AG04450 (cell line): Measurements from ENCODE around the gene NCOA7. TPM values are rescaled to one million over a fixed set of nuclear protein-coding genes. Genes with fewer than 3 reads are reported as not detected.

ENCODE experiments used
- CTCF ChIA-PET: fragments of 300-600, 350-600 bp; formaldehyde crosslinking; extraction: SDS; loops from one replicate; lab custom pipeline; 2022; ENCODE audit warnings: antibody characterized with exemption, inconsistent platforms; lab: Charles Lee
- POLR2A ChIA-PET: fragments of 350-600 bp; formaldehyde crosslinking; extraction: SDS; loops from one replicate; lab custom pipeline; 2021; ENCODE audit warnings: antibody characterized with exemption, inconsistent platforms; lab: Yijun Ruan, JAX
- DNase-seq: peaks from one replicate; pipeline ENCODE4 v3.0.0-alpha.2; 2011; ENCODE audit warnings: low read depth, low spot score
- H3K27ac ChIP-seq: one replicate; pipeline ENCODE4 v1.5.1; 2012; ENCODE audit warnings: low read depth, low read length, control low read depth
- H3K27me3 ChIP-seq: one replicate; pipeline ENCODE4 v1.6.0; 2012; ENCODE audit warnings: low read length; ENCODE audit not compliant: control insufficient read depth, insufficient read depth
- H3K4me3 ChIP-seq: 2 replicates; pipeline ENCODE4 v1.5.1; 2011; ENCODE audit warnings: mild to moderate bottlenecking, low read depth, low read length, control low read depth
- H3K9me3 ChIP-seq: 2 replicates; pipeline ENCODE4 v1.5.1; 2012; ENCODE audit warnings: low read length; ENCODE audit not compliant: control insufficient read depth, insufficient read depth
- CTCF ChIP-seq: IDR thresholded peaks from 2 replicates; pipeline ENCODE4 v1.5.1; 2011; ENCODE audit warnings: low read depth, low read length, control low read depth, inconsistent platforms
- polyA plus RNA-seq: library from polyadenylated mRNA; depleted of rRNA; stranded (reverse); fragments of >200 nt; gene quantifications from 2 replicates; pipeline ENCODE4 v1.2.3, GENCODE V29; 2011

The NCOA7 gene
- polyA plus RNA-seq, 1 experiment, result 21.5 TPM

DNA sequence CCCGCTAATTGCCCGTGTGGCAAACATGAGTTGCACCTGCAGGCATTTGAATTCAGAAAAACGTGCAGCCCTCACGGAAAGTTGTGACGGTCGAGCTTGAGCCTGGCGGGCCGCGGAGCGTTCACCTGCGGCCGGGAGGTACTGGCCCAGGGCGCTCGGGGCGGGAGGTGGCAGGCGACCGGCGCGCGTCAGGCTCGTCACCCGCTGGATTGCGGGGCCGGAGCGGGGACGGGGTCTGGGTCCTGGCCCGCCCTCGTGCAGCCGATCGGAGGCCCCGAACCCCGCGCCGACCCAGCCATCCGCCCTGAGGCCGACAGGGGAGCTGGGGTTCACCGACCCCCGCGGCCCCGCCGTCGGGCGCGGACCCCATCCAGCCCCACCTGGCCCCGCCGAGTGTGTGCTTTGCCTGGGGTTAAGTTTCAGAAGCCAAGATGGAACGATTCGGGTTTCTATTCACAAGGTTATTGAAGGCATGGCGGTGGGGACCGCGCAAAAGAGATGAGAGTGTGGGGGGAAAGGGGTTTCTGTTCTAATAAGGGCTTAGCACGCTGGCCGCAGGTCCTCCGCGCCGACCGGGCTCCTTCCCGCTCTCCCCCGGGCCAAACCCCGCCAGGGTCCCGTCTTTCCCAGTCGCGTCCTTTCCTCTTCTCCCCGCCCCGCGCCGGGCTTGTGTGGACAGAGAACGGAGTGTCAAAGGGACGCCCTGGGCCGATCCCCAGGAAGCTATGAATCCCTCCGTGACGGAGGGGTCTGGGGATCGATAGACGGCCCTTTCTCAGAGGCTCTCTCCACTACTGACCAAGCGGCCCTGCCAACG is 43.0 kb upstream of the NCOA7 start:
- no peak overlapping the region for H3K27ac ChIP-seq
- POLR2A ChIA-PET, result no interaction called here
- DNase-seq, result no peak
- H3K27me3 ChIP-seq, result peaks cover 55% of the 10 kb centered on the region
- peak overlapping the region; percentile 8 for H3K4me3 ChIP-seq
- TF ChIP-seq CTCF, result no peak
- no peaks in the 10 kb centered on the region; the same call in 1 of the 2 replicates for H3K9me3 ChIP-seq
- CTCF ChIA-PET, result no interaction called here

DNA sequence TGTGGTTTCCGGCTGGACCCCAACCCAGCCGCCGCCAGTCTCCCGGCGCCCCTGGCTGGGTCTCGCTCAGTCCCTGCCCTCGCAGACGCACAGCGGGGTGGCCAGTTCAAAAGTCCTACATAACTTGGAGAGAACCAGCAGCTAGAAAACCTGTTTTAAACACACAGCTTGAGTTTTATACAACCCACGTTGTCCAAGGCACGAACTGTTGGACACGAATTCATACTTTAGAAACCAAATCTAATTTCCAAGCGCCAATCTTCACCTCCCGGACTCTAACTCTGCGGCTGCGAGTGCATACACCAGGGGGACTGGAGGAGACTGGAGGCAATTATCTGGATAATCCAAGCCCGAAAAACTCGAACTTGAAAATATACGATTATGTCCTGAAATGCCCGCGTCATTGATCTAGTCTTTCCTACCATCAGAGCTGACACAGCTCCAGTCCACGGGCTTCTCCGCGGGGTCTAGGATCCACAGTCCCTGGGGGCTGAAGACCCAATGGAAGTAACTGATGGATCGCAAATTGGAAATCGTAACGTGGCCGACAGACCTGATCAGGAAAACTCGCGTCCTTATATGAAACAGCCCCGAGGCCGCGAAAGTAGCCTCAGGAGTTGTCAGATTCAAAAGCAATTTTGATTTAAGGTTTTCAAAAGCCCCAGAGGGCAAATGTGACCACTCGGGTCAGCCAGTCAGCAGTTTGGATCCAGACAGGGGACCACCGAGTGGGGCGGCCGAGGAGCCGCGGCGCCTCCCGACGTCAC is 42.2 kb upstream of the NCOA7 start:
- ChIA-PET CTCF (no interaction called here), POLR2A (no interaction called here)
- no peak for DNase-seq
- no peak overlapping the region for H3K27ac ChIP-seq
- H3K9me3 ChIP-seq, result no peaks in the 10 kb centered on the region; the same call in 1 of the 2 replicates
- peak overlapping the region; percentile 62 for H3K4me3 ChIP-seq
- no peak for TF ChIP-seq CTCF
- peaks cover 54% of the 10 kb centered on the region for H3K27me3 ChIP-seq

- TF ChIP-seq CTCF, result no peak
- Histone ChIP-seq H3K27ac (no peak within 1 kb of the TSS), H3K4me3 (peak within 1 kb of the TSS; percentile 62), H3K27me3 (peaks cover 52% of the 10 kb centered on the region), H3K9me3 (no peaks in the 10 kb centered on the region; the same call in 1 of the 2 replicates)
- CTCF ChIA-PET, result no interaction called here
- POLR2A ChIA-PET, result no interaction called here
- DNase-seq, result peak; percentile 36
Observed at GRCh38 chr6:125749173-125749864, 41.4 kb upstream of the NCOA7 start, which contains the start of gene HEY2. Gene HEY2 (plus strand): TSS chr6:125749632. CDS start chr6:125749777, 145 bp downstream.

DNA sequence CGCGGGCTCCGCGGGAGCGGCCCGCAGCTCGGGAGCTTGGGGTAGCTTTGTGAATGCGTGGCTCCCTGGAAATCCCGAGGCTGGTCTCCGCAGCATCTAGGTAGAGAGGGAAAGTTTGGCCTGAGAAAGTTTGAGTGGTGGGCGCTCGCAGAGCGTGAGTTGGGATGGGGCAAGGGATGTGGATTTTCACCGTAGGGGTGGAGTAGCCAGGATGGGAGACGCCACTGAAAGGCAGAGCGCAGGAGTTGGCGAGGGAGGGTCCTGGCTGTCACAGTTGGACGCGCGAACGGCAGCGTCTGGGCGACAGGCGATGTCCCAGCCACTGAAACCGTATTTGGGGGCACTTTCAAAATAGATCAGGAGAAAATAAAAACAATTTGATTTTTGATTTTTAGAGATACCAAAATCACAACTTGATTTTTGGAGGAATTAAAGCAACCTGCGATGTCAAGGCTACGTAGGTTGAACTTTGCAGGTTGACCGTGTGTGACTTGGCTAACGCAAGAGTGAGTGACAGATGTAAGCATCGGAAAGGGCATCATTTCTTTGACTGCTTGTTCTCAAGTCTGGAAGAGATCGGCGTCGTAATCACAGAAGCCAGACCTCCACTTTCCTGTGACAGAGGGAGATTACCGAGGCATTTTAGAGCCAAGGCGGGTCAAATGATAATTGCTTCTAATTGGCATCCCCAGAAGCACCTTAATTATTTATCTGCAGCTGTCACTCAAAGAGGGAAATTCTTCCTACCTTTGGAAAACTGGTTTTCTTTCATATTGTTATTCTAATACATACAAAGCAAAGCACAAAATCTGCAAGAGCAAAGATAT is 40.7 kb upstream of the NCOA7 start:
- Histone ChIP-seq H3K27ac (no peak overlapping the region), H3K9me3 (no peaks in the 10 kb centered on the region; the same call in 1 of the 2 replicates), H3K27me3 (peaks cover 54% of the 10 kb centered on the region), H3K4me3 (peak overlapping the region; percentile 59)
- CTCF ChIA-PET, result interaction anchor here (1.1 to 2.6 kb wide), 3 partner anchors 10 to 439 kb away, joined by 3 to 27 read pairs (median 17); no protein-coding TSS in a partner anchor
- no peak for TF ChIP-seq CTCF
- POLR2A ChIA-PET, result no interaction called here
- DNase-seq, result no peak
